Esophagus mucosa (tissue), 1 donor: ENCODE data around the gene EPN2. TPM values are rescaled to one million over a fixed set of nuclear protein-coding genes. Genes with fewer than 3 reads are reported as not detected.

ENCODE experiments used
- ATAC-seq: fragments of 200-7000 bp; cut with Tn5 transposase; one replicate; pipeline ENCODE4 v1.9.1; 2020
- total RNA-seq: library from RNA; stranded (reverse); gene quantifications from one replicate; pipeline ENCODE4 v1.2.4, GENCODE V29; 2023
- donor health status: DM: yes; HTN: yes; CAD: no.

The EPN2 gene
- total RNA-seq, 1 donor from 2014 or later, result 68.3 TPM

DNA sequence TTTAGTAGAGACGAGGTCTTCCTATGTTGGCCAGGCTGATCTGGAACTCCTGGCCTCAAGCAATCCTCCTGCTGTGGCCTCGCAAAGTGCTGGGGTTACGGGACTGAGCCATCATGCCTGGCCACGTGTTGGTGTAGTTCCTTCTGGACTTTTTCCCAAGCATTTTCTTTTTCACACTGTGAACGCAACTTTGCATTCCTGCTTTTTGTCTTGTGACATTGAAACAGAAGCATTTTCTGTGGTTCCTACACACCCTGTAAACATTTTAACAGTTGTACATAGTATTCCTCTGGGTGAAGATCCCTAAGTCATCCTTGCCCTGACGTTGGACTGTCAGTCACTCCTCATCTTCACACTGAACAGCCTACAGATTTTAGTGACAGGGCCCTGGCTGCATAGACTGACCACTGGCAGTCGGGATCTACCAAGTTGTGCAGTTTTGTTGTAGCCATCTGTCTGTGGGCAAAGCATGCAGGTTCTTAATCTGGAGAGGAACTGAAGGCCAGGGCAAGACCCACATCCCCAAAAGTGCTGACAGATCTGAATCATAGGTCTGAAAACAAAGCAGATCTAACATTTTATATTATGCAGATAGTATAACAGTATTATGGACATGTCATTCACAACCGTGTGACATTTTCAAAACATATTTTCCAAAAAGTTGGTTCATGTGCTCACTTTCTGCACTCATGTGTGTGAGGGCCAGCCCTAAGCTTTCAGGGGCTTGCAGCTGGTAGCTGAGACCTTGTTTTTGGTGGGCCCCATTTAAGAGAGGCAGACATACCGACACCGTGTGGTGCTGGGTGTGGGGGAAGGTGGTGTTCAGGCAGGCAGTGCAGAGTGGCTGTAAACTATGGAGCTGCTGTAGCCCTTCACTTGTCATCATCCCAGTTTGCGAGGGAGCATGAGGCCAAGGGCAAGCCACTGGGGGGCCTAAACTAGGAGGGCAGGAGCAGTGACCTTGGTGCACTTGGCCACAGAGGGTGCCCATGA lies 59.9 kb downstream of the EPN2 start:
- ATAC-seq, result no peak

DNA sequence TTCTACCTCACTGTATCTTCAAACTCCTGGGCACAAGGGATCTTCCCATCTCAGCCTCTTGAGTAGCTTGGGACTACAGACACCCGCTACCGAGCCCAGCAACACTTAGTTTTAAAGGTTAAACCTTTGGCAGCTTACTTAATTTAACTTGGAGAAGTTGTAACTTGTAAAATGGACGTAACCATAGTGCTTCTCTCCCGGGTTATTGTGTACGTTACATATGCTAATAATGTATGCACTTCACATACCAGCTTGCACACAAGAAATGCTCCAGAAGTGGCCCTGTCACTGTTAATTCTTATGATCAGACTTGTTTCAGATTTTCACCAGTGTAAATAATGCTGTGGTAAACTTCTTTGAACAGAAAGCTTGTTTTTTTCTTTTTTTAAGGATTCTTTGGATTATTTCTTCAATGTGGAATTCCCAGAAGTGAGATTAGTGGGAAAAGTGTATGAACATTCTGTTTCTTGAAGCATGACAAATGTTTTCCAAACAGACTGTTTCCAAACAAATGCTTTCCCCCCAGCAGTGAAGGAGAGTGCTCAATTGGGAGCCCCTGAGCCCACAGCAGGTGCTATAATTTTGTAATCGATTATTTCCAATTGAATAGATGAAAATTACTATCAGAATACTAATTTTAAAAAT lies 61.5 kb downstream of the EPN2 start:
- no peak for ATAC-seq

DNA sequence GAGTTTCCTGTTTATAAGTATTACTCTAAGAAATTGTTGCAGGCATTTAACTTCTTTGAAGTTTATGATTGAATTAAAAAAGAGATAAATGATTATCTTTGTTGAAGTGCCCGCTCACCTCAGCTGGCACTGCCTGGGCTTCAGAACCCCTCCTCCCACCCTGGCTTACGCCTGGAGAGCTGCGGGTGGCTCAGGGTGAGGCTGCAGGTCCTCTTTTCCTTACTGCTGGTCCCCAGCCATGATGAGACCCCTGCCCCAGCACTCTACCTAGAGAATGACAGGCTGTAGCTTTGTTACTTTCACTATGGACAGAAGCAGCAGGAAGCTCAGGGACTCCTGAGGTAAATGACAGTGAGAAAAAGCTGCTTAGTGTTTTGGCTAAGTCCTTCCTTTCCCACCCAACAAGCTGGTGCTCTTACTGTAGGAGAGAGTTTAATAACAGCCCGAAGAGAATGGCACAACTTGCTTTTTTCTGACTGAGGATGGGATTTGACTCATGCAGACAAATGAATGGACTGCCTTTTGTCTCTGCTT lies 62.1 kb downstream of the EPN2 start:
- ATAC-seq, result no peak

DNA sequence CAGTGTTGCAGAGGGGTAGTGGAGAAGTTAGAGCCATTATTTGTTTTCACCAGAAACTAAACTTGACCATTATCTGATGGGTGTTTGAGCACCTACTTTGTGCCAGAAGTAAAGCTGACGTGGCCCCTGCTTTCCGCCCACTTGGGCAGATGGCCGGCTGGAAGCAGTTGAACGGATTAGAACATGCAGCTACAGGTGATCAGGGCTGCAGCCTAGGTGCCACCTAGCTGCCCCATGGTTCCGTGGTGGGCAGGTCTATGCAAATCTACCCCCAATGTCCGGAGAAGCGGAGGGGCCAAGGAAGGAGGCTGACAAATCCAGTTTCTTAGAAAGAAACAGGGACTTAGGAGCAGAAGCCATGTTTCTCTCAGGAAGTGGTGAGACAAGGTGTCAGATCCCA lies 62.7 kb downstream of the EPN2 start:
- ATAC-seq, result no peak

DNA sequence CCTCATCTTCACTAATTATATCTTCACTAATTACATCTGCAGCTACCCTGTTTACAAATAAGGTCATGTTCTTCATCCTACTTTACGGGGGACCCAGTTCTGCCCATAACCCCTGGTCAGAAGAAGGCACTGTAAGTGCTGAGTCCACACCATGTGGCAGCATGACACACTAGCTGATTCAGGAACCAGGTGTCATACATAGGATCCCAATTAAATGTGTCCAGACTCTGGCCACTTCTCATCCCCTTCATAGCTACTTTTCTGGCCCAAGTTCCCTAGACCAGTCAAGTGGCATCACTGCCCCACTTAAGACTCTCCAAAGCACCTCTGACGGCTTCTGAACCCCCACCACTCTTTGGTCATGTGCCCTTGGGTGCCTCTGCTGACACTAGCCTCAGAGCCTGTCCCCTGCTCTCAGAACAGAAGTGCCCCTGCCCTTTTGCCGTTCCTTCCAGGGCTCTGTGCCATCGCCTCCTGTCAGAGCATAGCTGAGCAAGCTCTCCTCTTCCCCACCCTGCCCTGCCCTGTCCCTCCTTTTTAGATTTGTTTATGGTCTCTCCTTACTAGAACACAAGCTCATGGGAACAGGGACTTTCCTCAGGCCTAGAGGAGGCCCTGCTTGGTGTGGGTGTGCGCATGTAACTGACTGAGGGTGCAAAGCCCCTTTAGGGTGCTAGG lies 64.2 kb downstream of the EPN2 start:
- peak; percentile 37 for ATAC-seq

DNA sequence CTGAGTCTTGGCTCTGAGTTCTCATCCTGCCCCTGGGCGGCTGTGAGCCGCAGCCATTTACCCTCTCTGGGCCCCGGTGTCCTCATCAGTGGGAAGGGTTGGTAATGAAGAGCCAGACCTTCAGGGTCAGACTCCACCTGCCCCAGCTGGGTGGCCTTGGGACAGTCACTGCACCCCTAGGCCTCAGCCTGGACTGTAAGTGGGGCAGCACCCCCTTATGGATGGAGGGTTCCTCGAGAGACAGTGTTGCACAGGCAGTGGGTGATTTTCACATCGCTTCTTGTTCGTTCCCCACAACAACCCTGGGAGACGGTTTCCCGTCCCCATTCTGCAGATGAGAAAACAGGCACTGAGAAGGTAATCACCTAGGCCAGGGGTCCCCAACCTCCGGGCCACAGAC lies 64.8 kb downstream of the EPN2 start:
- ATAC-seq, result no peak

DNA sequence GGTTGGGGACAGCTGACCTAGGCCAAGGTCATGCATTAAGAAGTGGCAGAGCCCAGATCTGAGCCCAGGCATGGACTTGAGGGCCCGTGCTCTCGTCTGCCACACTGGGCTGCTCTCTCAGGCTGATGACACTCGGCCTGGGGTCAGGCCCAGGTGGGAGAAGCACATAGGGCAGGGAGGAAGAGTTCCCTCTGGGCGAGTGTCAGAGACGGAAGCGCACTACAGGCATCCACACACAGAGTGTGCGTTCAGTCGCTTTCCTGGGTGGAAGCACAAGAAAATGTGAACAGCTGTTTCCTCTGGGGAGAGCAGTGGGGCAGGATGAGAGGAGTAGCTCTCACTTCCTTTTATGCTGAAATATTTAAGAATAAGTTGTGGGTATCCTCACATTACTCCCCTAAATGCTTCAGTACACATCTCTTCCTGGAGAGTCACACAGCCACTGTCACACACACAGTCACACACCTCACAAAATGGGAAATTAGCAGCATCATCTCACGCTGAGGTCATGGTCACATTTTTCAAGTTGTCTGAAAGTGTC lies 65.7 kb downstream of the EPN2 start:
- ATAC-seq, result no peak

DNA sequence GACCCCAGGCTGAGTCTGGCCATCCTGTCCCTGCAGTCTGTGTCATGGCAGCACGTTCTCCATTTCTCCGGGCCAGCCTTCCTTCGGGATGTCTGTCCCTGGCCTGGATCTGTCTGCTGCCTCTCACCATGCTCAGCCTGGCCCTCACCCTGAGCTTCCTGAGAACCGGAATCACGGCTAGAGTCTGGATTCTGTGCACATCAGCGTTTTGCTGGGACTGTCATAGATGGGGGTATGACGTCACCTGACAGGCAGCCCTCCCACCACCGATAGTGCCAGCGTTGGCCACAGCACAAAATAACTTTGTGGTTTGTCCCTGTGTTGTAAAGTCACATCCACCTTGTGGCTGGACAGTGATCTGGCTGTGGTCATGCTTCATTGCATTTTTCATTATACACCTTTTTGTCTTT lies 66.2 kb downstream of the EPN2 start:
- no peak for ATAC-seq

DNA sequence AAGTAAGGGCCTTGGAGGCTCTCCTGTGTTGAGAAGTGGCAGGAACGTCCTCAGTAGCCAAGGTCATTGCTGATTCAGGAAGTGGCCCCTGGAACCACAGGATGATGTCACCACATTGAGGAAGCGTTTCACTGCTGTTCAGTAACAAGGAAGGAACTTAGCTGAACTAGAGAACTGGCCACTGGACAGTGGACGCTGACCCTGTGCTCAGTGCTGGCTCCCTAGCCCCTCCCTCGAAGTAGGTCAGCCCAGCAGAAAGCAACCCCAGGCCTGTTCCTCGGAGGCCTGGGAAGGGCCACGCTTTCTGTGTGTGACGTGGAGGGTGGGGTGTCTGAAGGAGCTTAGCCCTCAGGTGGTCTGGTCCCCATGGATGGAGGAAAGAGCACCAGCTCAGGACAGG lies 67.0 kb downstream of the EPN2 start:
- peak; percentile 46 for ATAC-seq

DNA sequence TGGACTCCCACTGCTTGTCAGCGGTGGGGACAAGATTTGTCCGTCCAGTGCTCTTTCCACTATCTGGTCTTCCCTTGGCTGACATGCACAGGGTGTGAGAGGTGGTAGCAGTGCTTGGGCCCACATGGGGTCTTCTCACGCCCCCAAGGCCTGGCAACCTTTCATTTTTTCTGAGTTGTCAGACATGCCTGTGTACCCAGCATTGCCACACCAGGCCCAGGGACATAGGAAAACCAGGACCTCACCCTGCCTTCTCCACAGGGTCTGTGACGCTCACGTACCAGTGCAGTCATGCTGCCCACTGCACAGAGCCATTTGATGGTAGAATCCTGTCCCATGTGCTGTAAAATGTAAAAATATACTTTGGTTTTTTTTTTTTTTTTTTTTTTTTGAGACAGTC lies 67.6 kb downstream of the EPN2 start:
- ATAC-seq, result no peak

DNA sequence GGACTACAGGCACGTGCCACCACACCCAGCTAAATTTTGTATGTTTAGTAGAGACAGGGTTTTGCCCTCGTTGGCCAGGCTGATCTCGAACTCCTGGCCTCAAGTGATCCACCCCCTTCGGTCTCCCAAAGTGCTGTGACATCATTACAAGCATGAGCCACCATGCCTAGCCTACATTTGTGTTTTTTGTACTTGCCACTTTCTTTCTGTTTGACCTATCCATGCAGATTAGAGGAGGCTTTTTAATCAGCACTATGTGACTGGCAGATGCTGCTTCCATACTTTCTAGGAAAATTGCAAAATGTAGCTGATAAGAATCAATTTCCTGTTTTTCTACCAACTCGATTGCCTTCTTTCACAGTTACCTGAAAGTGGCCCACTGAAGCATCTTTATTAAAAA lies 68.1 kb downstream of the EPN2 start:
- ATAC-seq, result no peak

DNA sequence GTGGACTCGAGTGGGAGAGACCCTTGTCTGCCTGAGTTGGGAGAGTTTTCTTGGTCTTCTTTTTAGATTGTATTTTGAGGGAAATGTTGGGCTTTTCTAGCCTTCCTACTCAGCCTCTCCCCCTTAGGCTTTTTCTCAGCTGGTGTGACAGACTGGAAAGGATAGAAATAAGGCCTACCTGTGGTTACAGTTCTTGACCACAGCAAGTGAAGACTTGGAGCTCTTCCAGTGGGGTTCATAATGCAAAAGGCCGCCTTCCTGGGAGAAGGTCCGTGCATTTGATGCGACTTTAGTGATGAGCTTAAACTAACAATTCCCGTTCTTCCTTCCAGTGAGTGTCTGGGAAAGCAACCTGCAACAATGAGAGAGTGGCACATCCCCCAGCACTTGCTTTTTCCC lies 68.6 kb downstream of the EPN2 start:
- ATAC-seq, result no peak

DNA sequence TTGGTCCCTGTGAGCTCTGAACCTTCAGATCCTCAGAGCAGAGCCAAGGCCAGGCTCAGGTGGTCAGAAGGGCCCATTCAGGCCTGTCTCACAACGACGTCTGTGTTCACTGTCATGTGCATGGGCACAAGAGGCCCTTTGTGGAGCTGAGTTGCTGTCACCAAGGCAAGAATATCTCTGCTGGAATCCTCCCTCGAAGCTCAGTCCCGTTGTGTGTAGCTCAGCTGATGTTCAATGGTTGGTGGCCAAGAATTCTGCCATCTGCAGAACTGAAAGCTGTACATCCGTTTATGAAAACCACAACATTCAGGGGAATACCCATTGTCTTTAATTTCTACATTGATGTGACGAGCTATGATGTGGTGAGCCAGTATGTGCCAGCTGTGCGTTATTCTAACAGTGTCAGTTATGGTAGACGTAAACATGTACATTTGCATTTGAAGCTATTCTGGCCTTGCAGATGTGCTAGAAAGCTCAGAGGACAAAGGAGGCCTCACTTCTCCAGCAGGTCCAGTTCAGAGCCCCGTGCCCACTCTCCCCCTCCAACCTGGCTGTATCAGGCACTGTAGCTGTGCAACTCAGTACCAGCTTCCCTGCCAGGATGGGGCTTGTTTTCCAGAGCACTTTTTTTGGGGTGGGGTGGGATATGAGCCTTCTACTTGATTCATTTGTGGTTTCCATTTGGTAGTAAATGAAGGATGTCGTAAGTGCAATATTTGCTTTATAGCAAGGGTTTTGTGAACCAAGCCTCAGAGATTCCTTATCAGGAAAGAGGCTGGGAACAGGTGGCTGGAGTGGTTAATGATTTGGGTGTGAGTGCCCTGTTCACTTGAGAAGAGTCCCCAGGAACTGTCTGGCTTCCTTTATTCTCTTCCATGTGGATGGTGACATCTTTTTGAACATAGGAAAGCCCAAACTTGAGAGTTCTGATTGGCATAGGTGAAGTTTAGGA lies 69.3 kb downstream of the EPN2 start:
- peak; percentile 24 for ATAC-seq

DNA sequence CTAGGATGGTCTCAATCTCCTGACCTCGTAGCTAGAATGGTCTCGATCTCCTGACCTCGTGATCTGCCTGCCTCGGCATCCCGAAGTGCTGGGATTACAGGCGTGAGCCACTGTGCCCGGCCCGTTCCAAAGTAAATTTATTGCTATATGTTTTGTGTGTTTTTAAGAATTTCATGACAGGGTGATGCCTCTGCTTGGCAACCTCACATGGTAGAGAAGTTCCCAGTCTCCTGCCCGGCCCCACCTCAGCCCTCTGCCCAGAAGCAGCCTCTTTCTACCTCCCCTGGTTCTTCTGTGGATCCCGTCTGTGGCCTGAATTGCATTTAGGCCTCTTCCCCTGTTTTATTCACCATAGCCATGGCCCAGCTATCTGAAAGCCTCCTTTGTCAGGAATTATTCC lies 70.4 kb downstream of the EPN2 start:
- no peak for ATAC-seq

DNA sequence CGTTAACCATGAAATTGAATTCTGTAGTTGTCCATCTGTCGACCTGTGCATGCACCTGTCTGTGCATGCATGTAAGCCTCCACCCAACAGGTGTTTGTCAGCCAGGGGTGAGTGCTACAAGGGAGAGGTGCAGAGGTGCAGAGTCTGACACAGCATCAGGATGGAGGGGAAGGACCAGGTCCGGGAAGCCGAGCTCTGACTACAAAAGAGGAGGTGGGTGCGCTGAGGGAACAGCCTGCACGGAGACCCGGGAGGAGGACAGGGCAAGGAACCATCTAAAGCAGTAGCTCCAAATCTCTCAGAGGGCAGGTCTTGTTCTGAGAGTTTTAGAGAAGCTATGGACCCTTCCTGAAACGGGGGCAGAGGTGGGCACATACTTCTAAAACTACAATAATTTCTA lies 71.2 kb downstream of the EPN2 start:
- no peak for ATAC-seq

DNA sequence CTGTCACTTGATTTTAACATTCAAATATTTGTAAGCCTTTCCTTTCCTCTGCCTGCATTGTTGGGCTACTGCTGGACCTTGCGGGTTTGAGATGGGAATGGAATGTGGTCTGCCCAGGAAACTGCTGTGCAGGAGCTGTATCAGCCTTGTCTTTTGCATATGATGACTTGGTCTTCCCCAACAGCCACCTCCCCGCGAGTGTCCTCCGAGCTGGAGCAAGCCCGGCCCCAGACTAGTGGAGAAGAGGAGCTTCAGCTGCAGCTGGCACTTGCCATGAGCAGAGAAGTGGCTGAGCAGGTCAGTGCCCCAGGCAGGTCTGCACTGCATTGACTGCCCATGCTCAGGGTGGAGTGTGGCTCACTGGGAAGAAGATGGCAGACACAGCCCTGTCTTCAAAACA lies 72.5 kb downstream of the EPN2 start:
- ATAC-seq, result no peak

DNA sequence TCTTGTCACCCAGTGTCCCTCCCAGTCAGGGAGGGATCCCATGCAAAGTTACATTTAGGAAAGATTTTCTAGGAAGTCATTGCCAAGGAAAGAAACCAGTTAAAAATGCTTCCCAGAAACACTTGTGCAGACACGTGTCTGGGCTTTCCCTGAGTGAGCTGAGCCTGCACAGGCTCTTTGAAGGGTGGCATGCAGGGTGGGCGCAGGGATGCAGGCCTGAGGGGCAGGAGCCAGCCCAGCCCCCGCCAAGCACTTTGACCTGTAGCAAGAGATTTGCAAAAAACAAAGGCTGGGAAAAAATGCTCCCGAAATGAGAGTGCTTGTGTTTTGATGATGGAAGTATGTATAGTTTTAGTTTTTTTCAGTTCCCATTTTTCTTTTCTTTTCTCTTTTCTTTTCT lies 73.0 kb downstream of the EPN2 start:
- no peak for ATAC-seq

DNA sequence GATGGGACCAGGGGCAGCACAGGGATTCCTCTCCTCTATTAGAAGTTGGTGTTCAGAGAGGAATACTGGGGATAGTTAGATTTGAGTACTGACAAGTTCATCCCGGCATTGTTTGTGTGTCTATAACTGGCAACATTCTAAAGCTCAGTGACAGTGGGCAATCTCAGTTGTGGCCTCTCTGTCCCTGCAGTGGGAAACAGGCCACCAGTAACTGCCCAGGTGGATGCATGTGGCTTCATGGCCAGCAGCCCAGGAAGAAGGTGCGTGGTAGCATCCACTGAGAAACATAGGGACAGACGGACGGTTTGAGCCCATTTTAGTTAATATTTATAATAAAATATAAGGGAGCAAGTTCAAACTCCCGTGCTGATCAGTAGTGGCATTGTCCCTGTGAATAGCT lies 73.8 kb downstream of the EPN2 start:
- ATAC-seq, result no peak

DNA sequence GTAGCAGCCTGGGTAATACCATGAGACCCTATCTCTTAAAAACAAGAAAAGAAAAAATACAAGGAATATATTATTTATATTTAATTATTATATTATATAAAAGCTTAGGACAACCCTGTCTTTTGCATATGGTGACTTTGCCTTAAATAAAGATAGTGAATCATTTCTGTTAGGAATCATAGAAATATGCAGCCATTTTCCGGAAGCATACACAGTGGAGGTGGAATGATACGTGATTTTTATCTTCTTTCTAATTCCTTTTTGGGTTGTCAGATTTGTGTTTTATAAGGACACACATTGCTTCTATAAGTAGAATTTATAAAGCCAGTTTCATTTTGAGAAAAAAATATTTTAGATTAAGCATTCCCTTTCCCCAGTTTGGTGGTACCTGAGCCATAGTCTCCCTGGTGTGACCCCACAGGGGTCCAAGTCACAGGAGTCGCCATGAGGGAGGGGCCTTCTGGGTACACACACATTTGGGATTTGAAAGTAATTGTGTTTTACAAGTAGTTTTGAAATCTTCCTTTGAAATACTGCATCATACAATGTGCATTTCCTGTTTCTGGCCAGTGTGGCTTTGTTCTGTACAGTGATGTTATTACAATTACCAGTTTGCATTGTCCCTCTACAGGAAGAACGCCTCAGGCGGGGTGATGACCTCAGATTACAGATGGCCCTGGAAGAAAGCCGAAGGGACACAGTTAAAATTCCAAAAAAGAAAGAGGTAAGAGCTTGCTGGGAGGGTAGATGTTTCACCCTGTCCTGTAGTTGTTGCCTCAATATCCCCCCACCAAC lies 74.5 kb downstream of the EPN2 start:
- ATAC-seq, result no peak

DNA sequence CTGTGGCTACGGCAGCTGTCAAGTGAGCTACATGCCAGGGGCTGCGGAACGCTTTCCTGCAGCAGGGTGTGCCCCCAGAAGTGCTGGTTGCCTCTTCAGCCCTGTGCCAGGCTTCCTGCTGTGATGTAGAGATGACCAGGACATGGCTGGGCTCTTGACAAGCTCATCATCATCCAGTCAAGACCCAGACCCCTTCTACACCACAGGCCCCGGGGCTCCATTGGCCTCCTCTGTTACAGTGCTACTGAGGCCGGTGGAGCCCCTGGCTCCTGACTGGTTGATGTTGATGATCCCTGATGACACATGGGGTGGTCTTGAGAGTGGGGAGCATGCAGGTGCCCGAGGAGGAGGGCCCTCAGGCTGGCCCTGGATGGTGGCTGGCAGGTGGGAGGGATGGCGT lies 75.2 kb downstream of the EPN2 start:
- ATAC-seq, result no peak
